Activated T-helper 1 cell treated with Interleukin-2 at 50 U/mL for 16 hours (primary cell): ENCODE data around the gene MARK3.
"Not testable (repeated sequence)": the region's sequence is repeated elsewhere in the genome, so short reads cannot be mapped to it uniquely, and the experiment has no call there.

Source experiments
- DNase-seq: peaks from one replicate; pipeline ENCODE4 v3.0.0-alpha.2; 2020; ENCODE audit warnings: low read depth

Gene MARK3

GRCh38 chr14:103385152-103385928 lies at the start of gene MARK3:
MARK3 (plus strand) TSS chr14:103385415; CDS start chr14:103386030, 615 bp downstream.
- DNase-seq: peak; percentile 95

DNA sequence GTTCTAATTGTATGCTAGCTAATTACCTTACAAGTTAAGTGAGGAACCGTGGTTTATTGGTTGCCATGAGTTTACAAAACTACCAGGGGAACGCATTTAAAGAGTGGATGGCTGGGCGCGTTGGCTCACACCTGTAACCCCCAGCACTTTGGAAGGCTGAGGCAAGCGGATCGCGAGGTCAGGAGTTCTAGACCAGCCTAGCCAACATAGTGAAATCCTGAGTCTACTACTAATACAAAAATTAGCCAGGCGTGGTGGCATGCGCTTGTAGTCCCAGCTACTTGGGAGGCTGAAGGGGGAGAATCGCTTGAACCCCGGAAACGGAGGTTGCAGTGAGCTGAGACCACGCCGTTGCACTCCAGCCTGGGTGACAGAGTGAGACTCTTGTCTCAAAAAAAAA lies 49.0 kb upstream of the MARK3 start:
- no peak for DNase-seq

- no peak for DNase-seq
Observed at GRCh38 chr14:103337794-103338193, 47.4 kb upstream of the MARK3 start.

GRCh38 chr14:103339561-103339960 lies 45.7 kb upstream of the MARK3 start:
- DNase-seq: no peak

DNA sequence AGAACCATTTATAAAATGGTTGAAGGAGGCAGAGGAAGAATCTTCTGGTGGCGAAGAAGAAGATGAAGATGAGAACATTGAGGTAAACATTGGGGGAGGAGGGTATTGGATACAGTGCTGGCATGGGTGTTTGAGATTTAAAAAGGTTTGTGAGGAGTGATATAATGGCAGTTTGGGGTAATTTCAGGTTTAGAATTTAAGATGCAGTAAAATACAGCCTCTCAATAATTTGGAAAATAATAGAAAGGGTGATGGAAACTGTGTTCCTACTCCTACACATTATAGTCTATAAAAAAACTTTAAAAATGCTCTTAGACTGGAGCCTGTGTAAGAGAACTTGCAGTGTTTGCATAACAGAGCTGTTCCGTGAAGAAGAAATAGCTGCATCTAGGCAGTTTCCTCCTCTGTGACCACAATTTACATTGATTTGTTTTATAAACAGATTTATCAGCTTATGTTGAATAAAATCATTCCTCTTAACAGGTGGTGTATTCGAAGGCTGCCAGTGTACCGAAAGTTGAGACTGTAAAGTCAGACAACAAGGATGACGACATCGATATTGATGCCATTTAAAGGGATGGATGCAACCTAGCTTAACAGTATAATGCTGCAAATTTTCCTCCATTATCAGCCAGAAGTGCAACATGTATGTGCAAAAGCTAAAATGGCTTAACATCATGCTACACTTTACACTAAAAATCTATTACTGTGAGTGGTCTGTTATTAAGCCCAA lies 44.6 kb upstream of the MARK3 start:
- DNase-seq: no peak

DNA sequence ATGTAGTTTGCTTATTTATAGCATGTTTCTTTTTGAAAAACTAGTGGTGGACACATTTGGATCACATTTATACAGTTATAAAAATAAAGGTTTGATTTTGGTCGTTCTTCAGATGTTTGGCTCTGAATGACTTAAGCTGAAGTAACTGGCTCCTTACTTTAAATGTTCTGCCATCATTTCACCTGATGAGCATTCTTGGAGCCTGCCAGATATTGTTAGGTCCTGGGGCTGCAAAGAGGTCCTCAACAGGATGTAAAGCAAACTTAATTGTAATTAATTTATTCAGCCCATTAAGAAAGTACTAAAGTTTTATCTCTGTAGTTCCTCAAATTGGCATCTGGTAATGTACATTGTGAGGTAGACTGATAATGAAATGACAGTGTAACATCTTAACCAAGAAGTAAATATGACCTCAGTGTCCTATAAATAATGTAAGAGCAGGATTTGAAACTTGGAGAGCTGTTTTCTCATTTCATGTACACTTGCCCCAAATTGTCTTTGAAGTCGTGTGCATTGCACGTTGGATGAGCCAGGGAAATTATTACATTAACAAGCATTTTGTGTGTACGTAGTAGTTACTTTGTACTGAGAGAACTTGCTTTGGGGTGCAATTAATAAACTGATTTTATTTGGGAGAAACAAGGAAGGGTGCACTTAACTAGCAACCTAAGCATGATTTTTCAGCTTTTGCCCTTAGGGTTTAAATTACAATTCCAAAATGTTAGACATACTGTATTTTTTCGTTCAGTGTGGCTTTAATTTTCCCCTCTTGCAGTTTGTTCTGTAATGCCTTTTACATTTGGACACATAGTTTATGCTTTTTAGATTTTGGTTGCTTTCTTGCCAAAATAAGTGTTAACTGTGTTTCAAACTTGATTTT lies 43.7 kb upstream of the MARK3 start:
- DNase-seq: no peak

GRCh38 chr14:103343164-103343879 lies 41.9 kb upstream of the MARK3 start:
- no peak for DNase-seq

GRCh38 chr14:103343905-103344797 lies 41.1 kb upstream of the MARK3 start:
- DNase-seq: no peak

DNA sequence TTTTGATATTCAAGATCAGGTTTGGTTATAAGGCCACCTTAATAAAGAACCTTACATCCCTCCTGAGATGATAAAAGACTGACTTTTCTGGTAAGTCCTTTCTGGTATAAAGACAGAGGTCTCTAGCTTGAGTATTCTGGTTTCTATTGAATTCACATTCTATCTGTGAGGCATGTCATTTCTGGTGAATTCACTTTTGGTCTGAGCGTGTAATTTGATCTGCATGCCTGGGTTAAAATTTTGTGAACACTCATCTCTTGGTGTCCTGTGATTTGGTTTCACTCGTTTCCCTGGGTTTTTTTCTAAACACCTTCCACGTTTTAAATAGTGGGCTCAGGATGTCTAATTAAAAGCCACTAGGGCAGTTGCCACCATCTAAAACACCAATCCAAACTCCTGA lies 38.9 kb upstream of the MARK3 start:
- DNase-seq: no peak

GRCh38 chr14:103347091-103347815 lies 38.0 kb upstream of the MARK3 start:
- no peak for DNase-seq

DNA sequence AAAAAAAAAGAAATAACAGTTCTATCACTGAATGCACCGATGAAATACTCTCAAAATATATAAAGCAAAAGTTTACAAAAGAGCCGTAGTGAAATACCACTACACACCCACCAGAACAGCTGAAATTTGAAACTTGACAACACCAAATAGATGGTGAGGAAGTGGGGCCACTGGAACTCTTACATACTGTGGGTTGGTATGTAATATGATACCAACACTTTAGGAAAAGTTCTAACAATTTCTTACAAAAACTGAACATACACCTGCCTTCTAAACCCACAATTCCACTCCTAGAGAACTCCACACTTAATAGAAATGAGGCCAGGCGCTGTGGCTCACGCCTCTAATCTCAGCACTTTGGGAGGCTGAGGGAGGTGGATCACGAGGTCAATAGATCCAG lies 37.1 kb upstream of the MARK3 start:
- DNase-seq: no peak

GRCh38 chr14:103349982-103350381 lies 35.2 kb upstream of the MARK3 start:
- no peak for DNase-seq

DNA sequence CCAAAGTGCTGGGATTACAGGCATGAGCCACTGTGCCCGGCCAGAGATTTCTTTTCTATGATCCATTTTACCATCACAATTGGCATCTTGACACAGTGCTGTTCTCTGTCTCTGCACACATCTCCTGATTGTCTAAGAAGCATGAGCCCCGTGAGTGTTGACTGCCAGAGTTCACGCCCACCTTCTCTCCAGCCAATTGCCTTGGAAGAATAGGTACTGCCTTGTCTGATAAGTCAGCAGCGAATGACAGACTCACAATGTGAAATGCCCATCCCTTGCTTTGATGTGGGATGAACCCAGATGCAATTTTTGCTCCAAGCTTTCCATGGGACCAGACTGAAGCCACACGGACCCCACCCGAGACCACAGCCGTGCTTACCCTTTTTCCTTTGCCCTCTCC lies 31.9 kb upstream of the MARK3 start:
- no peak for DNase-seq

- no peak for DNase-seq
Observed at GRCh38 chr14:103354141-103354540, 31.1 kb upstream of the MARK3 start.

GRCh38 chr14:103356024-103356682 lies 29.1 kb upstream of the MARK3 start:
- no peak for DNase-seq

- not testable (repeated sequence) for DNase-seq
Observed at GRCh38 chr14:103357552-103357951, 27.7 kb upstream of the MARK3 start.

GRCh38 chr14:103360548-103360947 lies 24.7 kb upstream of the MARK3 start:
- no peak for DNase-seq

GRCh38 chr14:103361867-103362266 lies 23.3 kb upstream of the MARK3 start:
- no peak for DNase-seq

GRCh38 chr14:103362780-103363179 lies 22.4 kb upstream of the MARK3 start:
- DNase-seq: no peak

DNA sequence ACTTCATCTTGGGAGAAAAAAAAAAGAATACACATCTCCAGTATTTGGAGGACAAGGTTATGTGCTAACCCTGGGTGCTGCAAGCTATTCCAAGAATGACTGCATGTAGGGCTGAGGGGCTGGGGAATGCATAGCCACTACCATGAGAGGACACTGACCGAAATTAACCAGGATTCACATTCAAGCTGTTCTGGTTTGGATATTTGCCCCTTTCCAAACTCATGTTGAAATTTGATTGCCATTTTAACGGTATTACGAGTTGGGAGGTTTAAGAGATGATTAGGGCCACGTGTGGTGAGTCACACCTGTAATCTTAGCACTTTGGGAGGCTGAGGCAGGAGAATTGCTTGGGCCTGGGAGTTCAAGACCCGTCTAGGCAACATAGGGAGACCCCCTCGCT lies 18.5 kb upstream of the MARK3 start:
- no peak for DNase-seq
